Midbrain (tissue), 1 donor: ENCODE data around the gene RECK.

Experiments used
- DNase-seq: peaks from one replicate; lab custom pipeline; 2025; lab: John Stamatoyannopoulos, UW

Gene RECK

DNA sequence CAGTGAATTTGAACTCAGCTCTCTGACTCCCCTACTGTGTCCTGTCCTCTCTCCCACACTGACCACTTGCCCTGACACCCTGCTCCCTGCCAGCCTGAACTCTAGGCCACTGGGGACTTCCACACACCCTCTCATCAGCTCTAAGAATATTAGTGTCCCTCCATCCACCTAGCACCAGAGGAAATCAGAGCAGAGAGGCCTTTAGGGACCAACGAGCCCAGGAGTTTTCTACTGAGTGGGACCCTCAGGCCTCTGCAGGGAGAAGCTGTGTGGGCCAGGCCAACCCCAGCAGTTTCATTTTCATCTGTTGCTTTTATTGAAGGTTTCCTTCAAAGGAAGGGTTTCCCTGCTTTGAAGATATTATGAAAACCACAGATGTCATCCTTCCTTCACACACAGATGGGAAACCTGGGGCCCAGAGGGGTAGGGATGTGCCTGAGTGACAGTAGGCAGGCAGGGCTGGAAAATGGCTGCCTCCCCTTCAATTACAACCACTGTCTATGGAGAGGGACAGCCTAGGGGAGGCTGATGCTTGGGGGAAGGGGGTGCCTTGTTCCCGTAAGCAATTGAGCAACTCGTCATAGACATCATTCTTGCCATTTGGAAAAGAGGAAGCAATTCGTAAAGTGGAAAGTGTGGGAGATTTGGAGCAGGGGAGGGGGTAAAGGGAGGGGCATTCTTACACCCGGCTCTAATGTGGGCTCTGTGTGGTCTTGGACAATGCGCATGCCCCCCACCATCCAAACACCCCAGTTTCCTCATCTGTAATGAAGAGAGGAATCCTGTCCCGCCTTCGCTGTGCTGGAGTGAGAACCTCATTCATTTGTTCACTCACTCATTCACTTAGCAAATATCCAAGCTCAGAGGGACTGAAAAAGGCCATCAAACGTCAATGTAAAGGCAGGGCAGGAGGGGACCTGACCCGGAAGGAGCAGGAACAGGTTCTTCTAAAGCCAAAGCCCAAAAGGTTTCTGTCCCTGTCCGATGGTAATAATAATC, 103.7 kb downstream of the RECK start:
- no peak for DNase-seq

DNA sequence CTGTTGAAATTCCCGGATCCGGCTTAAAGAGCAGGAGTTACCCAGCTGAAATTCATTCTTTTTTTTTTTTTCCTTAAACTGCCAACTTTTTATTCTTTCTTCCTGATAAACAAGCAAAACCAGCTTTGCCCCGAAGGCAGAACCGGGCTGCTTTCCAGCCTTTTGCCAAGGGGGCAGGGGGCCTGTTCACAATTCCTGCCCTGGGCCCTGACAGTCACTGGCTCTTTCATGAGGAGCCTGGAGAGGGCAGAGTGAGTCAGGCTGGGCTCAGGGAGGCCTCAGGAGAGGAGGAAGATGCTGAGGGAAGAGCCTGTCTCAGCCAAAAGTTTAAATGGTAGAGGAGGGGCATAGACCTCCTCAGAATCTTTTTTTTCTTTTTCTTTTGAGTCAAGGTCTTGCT, 104.6 kb downstream of the RECK start:
- DNase-seq: no peak

- no peak for DNase-seq
Observed at GRCh38 chr9:36141761-36142160, 105.0 kb downstream of the RECK start.

GRCh38 chr9:36142510-36143244, 106.0 kb downstream of the RECK start:
- DNase-seq: peak; percentile 53

GRCh38 chr9:36143245-36143641, 106.5 kb downstream of the RECK start:
- no peak for DNase-seq

GRCh38 chr9:36144309-36145232, 107.9 kb downstream of the RECK start:
- DNase-seq: no peak

GRCh38 chr9:36145970-36146369, 109.3 kb downstream of the RECK start:
- no peak for DNase-seq

DNA sequence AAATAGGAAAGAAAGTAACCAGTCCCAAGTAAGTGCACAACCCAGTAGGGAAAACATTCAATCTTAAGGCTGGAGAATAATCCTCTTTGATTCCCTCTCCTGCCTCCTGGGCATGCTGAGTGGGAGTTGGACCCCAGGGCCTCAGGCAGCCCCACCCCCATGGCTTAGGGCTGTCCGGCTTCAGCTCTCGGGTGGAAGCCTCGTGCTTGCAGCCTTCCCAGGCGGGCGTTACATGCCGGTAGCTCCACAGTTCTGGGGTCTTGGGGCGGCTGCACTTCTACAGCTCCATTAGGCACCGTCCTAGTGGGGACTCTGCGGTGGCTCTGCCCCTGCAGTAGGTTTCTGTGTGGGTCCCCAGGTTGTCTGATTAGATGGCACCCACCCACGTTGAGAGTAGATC, 109.9 kb downstream of the RECK start:
- no peak for DNase-seq

DNA sequence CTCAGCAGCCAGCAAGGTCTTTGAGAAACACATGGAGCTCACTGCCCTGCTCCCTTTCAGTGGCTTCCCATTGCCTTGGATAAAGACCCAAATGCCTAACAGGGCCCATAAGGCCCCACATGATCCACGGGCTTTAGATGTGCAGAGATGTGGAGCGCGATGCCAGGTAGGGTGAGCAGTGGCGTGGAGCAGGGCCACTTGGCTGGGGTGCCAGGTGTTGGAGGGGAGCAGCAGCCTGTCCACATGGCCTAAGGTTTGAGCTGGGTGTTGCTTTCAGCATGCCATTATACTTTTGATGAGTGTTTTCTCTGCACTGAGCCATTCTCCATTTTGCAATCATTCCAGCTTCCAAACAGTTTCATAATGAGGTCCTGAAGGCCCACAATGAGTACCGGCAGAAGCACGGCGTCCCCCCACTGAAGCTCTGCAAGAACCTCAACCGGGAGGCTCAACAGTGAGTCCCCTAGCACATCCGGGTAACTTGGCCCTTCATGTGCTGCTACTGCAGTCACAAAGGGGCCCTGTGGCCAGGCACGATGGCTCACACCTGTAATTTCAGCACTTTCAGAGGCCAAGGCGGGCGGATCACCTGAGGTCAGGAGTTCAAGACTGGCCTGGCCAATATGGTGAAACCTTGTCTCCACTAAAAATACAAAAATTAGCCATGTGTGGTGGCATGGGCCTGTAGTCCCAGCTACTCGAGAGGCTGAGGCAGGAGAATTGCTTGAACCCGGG, 110.9 kb downstream of the RECK start:
- DNase-seq: no peak

DNA sequence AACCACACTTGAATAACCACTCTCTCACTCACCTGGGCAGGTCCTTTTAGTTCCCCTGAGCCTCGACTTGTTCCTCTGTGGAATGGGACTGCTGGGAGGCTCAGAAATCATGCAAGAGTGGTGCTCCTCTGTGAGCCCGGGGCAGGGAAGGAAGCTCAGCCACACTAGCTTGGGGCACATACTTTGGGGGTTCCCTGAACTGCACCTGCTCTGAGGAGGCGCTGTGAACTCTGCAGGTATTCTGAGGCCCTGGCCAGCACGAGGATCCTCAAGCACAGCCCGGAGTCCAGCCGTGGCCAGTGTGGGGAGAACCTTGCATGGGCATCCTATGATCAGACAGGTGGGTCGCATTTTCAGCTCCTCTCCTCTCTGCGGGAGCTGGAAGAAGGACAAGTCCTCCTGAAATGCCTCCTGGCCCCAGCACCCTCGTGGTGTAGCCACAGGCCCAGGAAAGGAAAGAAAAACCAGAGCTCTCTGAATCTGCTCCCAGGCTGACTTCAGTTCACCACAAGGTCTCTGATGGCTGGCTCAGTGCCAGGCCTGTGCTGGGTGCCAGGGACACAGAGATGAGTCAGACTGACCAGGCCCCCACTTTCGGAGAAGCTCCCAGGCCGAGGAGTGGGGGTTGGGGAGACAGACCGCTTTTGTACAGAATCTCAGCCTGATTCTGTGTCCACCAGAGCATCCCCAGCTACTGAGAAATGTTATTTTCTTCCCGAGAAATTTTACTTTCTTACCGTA, 111.8 kb downstream of the RECK start:
- DNase-seq: peak; percentile 95

GRCh38 chr9:36149197-36149596, 112.5 kb downstream of the RECK start:
- DNase-seq: no peak

- no peak for DNase-seq
Observed at GRCh38 chr9:36150574-36151315, 114.0 kb downstream of the RECK start.

DNA sequence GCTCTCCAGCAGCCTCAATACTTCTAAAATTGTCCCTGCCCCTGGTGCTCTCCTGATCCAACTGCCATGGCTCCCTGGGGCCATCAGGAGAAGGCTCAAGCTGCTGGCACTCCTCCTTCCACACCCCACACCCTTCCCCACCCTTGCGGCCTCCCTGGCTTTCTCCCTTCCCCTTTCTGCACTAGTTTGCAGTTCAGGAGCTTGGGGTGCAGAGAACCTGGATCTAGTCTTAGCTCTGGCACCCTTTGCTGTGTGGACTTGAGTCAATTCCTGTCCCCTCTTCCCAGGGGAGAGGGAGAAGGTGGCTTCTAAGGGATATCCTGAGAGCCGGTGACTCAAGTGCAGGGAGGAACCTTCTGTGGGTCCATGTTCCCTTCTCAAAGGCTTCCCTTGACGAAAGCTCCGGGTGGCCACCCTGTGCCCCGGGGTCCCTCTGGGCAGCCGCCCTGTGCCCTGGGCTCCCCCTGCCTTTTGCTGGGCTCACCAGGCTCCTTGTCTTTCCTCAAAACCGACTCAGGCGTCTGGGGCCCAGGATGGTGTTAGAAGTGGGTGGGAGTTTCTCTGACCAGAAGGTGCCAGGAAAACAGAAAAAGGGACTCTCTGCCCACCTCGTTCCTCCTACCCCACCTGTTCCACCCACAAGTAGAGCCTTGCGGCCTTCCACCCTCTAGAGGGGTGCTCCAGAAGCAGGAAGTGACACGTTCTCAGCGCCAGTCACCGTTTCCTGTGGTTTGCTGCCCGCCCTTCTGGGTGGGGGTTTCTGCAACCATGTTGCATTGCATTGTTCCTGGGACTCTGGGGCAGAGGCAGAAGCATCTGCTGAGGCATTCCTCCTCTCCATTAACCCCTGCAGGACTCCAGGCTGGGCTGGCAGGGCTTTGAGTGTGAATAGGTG, 114.8 kb downstream of the RECK start:
- no peak for DNase-seq

DNA sequence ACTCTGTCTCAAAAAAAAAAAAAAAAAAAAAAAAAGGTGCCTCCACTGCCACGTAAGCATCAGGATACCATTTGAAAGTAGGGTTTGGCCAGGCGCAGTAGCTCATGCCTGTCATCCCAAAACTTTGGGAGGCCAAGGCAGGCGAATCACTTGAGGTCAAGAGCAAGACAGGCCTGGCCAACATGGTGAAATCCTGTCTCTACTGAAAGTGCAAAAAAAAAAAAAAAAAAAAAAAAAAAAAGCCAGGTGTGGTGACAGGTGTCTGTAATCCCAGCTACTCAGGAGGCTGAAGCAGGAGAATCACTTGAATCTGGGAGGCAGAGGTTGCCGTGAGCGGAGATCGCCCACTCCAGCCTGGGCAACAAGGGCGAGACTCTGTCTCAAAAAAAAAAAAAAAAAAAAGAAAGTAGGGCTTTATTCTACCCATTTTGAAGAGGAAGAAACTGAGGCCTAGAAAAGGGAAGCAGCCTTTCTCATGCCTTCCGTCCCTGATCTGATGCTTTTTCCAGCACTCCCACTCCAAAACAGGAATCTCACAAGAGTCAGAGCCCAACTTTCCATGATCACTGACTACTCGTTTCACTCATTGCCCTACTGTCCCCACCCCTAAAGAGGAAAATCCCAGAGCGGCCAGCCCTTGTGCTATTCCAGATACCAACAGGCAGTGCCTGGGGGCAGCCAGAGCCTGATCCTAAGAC, 116.2 kb downstream of the RECK start:
- DNase-seq: no peak

- no peak for DNase-seq
Observed at GRCh38 chr9:36153746-36154145, 117.0 kb downstream of the RECK start.

DNA sequence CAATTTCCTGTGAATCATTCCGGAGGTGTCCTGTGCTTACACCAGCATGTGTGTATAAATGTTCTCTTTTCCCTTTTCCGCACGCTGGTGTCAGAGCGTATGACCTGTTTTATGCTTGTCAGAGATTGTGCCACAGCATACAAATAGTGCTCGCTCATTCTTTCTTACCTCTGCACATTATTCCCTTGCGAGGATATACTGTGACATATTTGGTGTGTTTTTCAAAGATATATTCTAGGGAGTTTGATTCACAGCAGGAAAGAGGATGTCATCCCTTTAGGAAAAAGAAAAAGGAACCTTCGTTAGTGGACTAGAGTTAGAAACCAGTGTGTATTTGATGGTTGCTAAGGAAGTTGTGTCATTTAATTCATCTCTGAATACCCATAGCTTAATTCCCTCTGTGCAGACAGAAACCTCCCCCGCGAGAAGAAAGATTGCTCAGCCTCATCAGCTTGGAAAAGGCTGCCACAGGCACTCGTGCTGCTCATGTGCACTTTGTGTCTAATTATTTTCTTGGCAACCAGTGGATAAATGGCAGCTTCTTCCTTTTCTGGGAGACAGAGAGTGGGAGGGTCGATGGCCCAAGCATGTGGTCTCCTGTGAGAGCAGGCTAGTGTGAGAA, 117.7 kb downstream of the RECK start:
- peak; percentile 55 for DNase-seq

DNA sequence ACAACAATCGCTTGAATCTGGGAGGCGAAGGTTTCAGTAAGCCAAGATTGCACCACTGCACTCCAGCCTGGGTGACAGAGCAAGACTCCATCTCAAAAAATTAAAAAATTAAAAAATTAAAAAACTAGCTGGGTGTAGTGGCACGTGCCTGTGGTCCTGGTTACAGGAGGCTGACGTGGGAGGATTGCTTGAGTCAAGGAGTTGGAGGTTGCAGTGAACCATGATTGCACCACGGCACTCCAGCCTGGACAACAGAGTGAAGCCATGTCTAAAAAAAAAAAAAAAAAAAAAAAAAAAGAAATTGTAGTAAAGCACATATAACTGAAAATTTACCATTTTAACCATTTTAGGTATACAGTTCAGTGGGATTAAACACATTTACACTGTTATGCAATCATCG, 119.4 kb downstream of the RECK start:
- no peak for DNase-seq

GRCh38 chr9:36158122-36158521, 121.4 kb downstream of the RECK start:
- DNase-seq: no peak
